ENCODE data around the gene PNN.
"Not testable (repeated sequence)": the region's sequence is repeated elsewhere in the genome, so short reads cannot be mapped to it uniquely, and the experiment has no call there.

DNA sequence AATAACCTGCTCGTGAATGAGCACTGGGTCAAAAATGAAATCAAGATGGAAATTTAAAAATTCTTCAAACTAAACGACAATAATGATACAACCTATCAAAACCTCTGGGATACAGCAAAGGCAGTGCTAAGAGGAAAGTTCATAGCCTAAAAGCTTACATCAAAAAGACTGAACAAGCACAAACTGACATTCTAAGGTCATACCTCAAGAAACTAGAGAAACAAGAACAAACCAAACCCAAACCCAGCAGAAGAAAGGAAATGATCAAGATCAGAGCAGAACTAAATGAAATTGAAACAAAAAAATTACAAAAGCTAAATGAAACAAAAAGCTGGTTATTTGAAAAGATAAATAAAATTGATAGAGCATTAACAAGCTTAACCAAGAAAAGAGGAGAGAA lies 32.4 kb downstream of the PNN start:
- TF ChIP-seq CTCF, POLR2AphosphoS5, POLR2A (IDR thresholded peaks at IDR 0.05): not testable (repeated sequence)
